HG03432 (cell line): ENCODE data around the gene ERGIC1.

Experiments used
- ATAC-seq: cut with Tn5 transposase; IDR thresholded peaks from one replicate; pipeline ENCODE4 v1.9.1; 2021; ENCODE audit warnings: mild to moderate bottlenecking, moderate library complexity; ENCODE audit not compliant: unreplicated experiment

ERGIC1 gene

DNA sequence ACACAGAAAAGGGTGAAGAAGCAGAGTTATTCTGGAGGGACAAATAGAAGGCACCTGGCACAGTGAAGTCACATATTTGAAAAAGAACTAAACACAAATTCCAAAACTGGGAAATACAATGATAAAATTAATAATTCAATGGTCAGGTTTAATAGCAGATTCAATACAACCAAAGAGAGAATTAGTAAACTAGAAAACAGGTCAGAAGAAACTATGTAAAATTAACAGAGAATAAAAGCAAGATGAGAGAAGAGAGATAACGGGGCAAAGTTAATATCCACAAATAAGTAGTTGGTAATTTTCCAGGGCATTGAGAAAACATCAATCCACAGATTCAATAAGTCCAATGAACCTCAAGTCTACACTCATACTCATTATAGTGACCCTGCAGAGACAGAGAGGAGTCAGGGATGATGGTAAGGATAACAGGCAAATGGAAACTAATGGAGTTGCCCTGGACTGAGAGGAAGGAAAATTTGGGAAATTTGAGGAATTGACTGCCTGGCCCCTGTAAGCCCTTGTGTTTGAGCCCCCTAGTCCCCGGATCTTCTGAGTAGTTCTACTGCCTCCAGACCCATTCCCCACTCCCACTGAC lies 8.3 kb upstream of the ERGIC1 start:
- no peak for ATAC-seq

DNA sequence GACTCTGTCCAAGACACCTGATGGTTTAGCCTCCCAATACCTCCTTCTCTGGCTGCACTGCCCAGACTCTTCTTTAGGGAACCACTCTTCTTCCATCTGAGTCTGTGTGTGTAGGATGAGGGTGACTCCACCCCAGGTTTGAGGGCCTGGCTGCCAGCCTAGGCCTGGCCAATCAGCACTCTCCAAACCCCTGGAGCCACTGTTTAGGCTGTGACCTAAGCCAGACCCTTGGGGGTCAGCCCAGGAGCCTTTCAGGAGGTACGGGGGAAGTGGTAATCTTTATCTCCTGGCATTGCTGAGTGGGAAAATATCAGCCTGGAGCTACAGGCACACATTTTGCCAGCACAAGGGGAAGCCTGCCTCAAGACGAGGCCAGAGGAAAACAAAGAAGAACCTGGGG lies 6.2 kb upstream of the ERGIC1 start:
- no peak for ATAC-seq

DNA sequence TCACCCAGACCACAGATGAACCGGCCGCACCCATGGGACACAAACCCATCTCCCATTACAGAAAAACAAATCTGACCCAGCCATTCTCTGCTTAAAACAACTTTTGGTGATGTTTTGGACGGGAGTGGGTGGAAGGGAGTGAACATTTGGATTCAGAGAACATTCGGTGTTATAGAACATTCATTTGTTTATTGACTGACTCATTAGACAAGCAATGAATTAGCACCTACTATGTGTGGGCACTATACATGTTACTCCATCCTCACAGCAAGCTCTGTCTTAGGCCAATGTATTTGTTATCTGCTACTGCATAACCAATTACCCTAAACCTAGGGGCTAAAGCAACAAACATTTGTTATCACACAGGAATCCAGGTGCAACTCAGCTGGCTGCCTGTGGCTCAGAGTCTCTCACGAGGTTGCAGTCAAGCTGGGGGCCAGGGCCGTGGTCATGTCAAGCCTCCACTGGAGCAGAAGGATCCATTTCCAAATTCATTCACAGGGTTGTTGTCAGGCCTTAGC lies 5.1 kb upstream of the ERGIC1 start:
- ATAC-seq = no peak

DNA sequence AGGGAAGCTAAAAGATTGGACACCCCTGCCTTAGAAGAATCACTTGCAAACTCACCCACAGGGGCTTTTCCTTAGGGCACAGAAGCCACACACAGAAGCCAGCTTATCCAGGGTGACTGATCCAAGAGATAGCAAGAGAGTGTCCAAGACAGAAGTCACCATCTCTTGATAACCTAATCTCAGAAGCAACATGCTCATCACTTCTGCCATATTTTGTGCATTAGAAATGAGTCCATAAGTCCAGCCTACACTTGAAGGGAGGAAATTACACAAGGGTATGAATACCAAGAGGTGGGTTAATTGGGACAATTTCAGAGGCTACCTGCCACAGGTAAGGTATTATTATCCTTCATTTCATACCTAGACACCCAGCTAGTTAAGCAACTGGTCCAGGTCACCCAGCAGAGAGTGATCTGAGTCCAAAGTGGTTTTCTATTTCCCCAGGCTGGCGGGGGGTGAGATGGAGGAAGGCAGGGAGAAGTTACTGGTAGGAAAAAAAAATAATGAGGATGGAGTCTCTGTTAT lies 3.7 kb upstream of the ERGIC1 start:
- ATAC-seq = no peak

DNA sequence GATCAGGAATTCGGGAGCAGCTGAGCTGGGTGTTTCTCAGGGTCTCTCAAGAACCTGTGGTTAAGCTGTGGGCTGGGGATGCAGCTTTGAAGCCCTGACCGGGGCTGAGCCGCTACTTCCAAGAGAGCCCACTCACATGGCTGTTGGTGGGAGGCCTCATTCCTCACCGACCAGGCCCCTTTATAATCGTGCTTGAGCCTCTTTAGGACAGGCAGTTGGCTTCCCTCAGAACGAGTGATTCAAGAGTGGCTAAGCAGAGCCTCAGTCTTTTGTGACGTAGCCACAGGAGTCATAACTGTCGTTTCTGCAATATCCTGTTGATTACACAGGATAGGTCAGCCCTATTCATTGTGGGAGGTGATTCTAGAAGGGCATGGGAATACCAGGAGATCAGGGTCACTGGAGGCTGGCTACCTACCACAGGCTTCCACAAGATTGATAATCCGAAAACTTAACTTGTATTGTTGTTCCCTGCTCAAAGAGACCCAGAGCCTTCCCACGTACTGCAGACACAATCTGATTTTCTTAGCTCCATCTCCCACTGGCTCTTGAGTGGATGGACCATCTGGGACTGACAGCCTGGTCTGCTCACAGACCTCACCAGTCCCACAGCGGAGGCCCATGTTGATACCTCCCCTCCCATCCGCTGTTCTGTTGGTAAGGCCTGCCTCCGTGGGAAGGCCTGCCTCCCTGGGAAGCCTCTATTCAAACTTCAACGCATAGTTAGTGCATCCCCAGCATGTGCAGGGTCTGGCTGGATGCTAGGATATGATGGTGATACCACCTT lies 3.0 kb upstream of the ERGIC1 start:
- no peak for ATAC-seq

DNA sequence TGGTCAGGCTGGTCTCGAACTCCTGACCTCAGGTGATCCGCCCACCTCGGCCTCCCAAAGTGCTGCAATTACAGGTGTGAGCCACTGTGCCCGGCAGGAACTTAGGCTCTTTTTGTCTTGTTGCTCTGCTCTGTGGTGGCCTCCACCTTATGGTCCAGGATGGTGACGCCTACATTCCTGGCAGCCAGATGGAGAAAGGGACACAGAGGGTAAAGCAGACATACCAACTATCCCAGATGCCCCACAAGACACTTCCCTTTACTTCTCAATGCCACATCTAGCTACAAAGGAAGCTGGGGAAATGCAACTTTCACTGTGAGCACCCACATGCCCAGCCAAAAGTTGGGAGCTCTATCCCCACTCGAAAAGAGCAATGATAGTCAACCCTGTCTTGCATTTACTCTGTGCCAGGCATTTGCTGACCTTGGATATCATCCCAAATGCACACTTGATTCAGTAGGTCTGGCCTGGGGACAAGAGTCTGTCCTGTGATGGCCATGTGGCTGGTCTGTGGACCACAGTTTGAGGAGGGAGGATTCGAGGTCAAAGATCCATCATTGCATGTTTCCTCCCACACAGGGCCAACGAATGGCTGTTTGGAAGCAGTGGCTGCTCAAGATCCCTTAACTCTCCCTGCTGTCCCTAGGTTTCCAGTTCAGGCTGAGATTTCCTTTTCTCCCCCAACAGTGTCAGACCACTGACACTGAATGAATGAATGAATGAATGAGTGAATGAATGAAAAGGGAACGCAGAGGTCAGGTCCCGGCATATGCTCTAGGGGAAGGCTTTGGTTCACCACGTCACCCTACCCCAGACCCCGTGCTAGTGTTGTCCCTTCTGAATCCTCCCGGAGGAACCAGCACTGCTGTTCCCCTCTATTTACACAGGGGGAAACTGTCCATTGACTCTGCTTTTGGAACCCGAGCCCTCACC lies 1.4 kb upstream of the ERGIC1 start:
- ATAC-seq = no peak

DNA sequence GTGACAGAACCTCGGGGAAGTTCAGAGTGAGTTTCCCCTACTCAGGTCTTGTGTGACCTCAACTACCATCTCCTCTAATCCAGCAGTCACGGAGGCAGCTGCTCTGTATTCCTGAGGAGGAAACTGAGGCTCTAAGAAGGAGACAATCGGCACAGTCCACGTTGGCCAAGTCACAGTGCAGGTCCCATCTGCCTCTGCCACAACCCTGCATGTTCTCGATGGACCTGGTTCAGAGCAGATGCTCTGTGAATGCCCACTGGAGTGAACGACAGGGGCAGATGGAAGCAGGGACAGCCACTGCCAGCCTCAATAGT lies 722 bp upstream of the ERGIC1 start:
- no peak for ATAC-seq

DNA sequence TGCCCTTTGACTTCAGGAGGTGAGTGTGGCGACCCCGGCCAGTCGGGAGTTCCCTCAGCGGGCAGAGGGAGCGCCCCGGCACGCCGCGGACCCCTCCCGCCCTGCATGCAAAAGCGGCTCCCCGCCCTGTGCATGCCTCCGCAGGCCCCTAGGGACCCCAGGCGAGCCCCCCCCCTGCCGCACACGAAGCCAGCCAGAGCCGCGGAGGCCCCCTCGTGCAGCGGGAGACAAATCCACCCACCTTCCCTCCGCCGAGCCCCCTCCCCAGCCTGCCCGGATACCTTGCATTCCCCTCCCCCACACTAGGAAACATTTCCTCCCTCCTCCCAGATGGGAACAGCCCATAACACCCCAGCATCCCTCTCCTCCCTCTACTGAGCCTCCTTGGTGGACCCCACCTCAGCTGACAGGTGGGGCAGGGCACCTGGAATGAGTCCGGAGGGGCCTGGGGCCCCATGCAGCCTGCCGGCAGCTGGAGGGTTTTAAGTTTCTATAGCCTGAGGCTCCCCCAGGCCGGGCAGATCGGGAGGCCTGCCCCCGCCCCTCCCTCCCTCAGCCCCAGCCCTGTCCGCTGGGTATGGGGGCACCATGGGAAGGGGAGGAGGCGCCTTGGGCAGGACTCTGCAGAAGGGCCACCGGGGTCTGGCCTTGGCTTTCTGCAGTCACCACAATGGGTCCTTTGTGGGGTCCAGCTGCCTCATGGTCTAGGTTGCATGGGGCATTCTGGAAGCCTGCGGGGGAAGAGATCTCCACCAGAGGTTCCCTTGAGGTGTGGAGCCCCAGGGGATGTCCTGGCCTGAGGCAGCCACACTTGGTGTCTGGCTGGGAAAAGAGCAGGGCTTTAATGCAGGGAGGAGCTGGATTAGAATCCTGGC lies 601 bp downstream of the ERGIC1 start:
- peak; percentile 26 for ATAC-seq

DNA sequence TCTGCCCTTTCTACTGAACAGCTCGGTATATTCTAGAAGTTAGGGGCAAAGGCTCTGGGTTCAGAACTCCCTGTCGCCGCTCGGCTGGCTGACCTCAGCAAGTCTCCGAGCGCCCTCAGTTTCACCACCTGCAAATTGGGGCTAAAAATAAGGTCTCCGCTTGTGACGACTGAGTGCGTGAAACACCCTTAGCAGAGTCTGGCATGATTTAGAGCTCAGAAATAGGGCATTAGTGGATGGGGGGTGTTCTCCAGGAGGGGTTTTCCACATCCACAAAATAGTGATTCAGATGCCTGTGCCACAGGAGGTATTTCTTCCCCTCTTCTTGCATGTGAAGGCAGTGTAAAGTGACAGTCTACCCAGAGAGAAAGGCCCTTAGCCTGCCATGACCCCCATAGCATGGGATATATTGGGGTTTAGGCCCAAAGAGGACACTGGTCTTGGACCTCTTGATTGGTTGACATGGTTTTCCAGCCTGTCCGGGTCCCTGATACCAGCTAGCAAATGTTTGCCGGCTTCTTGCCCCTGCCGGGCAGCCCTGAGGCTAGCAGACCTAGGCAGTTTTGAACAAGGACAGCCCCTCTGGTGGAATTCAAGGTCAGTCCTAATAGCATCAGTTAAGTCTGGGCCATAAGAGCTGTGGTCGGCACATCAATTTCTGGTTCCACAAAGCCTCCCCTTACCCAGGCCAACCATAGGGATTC lies 1.4 kb downstream of the ERGIC1 start:
- ATAC-seq = no peak

DNA sequence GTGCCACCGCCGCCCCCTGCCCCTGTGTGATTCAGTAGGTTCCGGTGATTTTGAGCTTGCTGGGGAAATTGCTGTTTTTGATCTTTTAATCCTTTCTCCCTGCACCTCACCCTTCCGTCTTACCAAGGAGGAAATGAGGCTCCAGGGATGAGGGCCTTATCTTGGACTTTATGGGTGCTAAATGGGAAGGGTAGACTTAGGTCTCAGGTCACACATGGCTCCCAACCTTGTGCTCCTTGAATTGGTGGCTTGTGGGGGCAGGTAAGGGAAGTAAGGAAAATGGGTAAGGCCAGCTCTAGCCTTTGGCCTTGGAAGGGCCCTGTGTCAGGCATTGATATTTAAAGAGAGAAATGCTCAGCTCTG lies 1.9 kb downstream of the ERGIC1 start:
- no peak for ATAC-seq

DNA sequence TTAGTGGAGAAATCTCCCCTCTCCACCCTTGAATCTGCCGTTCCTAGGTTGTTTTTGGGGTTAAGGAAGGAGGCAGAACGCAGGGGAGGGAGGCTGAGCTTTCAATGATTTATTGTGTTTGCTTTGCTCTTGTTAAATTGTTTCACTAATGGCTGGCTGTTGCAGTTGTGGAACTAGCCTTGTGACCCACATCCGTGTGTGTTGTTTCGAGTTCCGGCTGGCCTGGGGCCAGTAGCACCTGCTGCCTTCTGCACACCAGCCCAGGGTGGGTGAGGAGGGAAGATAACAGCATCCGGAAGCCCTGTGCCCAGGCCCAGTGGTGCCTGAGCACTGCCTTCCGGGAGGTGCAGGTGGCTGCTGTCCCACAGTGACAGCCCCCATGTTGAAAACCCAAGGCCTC lies 3.6 kb downstream of the ERGIC1 start:
- peak; percentile 75 for ATAC-seq

DNA sequence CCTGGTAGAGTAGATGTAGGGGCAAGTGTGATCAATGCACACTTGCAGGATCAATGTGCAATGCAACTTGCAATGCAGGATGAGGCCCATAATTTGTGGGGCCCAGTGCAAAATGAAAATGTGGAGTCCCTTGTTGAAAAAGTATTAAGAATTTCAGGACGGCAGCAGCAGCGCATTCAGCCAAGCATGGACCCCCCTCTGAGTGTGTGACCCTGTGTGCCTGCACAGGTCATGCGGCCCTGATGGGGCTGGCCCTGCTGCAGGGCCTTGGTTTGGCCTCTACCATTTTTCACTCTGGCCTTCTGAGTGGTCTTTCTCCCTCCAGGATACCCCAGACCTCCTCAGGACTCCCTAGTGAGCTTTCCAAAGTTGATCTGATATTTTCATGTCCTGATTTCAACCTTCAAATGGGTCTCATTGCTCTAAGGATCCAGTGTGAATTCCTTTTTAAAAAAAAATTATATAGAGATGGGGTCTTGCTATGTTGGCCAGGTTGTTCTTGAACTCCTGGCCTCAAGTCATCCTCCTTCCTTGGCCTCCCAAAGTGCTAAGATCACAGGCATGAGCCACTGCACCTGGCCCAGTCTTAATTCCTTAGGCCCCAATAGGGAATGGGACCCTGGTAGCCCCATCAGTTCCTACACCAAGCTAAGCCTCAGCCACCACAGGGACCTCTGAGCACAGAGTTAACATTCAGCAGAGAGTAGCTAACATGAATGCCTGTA lies 4.3 kb downstream of the ERGIC1 start:
- no peak for ATAC-seq

DNA sequence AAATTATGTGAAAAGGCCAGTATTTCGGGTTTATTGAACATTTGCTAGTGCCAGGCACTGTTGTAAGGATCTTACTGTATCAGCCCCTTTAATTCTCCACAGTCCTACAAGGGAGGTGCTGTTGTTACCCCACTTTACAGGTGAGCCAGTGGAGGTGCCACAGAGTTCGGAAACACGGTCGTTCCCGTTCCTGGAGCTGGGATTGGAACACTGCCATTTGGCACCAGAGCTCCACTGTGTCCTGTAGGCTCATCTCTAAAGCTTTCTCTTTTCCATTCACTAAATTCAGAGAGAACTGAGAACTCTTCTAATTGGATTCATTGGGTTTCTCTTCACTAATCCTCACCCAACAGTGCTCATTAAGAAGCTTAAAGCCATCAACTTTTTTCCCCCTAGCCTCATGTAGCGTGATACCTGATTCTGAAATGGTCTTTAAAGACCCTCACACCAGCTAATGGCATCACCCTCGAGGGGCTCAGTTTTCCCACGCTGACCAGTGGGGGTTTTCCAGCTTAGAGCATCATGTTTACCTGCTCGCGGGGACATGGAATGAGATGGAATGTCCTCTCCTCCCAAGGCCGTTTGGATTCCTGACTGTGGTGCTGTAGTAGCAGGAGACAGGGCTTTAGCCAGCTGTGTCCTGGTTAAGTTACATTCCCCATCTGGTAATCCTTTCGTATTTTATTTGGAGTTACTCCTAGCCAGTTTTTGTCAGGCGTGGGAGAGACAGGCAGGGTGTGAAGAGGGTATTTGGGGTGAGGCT lies 5.8 kb downstream of the ERGIC1 start:
- no peak for ATAC-seq

DNA sequence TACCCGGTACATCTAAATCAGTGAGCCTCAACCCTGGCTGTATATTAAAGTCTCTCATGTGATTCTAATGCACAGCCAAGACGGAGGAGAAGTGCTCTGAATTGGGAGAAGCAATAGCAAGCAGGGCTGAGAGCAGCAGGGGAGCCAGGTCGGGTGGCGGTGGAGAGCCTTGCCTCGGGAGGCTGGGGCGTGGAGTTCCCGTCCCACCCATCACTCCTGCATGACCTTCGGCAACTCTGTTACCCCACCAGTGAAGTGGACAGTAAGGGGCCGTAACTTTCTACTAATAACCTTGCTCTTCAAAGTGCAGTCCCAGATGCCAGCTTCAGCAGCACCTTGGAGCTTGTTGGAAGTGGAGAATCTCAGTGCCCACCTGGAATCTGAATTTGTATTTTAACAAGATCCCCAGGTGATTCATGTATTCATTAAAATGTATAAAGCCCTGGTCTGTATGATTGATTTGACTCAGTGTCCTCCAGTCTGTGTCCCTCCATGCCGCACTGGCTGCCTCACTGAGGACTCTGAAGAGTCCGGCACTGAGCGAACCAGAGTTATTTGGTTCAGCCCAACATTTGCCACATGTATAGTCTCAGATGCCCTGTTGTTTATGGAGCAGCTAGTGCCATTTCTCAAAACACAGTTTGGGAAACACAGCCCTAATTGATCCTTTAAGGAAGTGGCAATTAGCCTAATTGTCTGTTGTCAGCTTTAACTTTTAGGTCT lies 6.5 kb downstream of the ERGIC1 start:
- ATAC-seq = no peak

DNA sequence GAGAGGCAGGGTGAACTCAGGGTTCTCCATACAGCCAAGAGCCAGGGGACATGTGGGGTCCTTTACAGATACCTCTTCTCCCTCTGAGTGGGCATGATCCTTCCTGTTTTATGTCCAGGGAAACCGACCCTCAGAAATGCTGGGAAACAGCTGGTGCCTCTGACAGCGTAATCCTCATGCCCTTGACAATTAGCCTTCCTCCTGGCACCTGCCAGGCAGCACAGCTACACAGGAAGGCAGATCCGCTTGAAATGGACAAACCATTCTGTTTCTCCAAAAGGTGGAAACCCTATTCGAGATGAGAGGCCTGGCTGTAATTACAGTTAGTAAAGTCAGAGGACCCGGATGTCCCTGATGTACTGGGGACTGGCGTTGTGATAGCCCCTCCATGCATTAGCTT lies 7.2 kb downstream of the ERGIC1 start:
- ATAC-seq = no peak

DNA sequence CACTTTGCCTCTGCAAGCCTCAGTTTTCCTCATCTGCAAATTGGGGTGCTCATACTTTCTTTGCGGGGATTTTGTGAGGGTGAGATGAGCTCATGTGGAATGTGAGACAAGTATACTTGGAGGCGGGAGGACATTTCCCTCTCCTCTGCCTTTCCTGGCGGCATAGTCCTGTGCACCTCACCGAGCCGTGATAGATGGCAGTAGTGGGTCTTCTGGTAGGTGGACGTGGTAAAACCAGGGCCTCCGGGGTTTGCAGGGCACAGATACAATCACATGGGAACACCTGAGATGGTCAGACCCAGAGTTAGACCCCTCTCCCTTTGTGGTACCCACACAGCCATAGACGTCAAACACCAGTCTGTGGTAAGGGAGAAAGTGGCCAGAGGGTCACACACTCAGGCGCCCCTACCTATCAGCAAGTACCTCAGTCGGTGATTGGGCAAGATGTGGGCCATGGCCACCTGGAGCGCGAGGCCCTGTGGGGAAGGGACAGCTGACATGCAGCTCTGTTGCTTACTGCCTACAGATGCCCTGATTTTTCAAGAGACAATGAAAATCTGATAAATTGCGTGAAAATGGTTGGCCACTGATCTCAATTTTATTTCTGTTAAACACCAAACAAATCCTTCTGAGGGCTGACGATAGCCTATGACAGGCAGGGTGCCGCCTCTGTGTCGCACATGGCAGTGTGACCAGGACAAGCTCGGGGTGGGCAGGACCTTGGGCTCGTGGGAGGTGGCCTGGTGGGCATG lies 9.9 kb downstream of the ERGIC1 start:
- no peak for ATAC-seq

DNA sequence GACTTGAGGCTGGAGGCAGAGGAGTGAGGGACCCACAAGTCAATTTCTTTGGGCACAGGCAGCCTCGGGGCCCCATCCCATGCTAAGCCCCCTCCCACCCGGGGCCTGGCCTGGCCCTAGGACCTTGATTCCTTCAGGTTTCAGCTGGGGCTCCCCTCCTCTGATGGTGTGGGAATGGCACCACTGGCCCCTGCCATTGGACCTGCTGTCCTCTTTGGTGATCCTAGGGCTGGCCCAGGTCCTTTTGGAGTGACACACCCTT lies 10.5 kb downstream of the ERGIC1 start:
- ATAC-seq = no peak
